NOMO-1 treated with DMSO at 0.1 percent for 48 hours (cell line): ENCODE data around the gene SPEN.
"Not testable (repeated sequence)": the region's sequence is repeated elsewhere in the genome, so short reads cannot be mapped to it uniquely, and the experiment has no call there.

Source experiments
- DNase-seq: peaks from one replicate; lab custom pipeline; 2025; ENCODE audit not compliant: unreplicated experiment; lab: John Stamatoyannopoulos, UW

Gene SPEN

DNA sequence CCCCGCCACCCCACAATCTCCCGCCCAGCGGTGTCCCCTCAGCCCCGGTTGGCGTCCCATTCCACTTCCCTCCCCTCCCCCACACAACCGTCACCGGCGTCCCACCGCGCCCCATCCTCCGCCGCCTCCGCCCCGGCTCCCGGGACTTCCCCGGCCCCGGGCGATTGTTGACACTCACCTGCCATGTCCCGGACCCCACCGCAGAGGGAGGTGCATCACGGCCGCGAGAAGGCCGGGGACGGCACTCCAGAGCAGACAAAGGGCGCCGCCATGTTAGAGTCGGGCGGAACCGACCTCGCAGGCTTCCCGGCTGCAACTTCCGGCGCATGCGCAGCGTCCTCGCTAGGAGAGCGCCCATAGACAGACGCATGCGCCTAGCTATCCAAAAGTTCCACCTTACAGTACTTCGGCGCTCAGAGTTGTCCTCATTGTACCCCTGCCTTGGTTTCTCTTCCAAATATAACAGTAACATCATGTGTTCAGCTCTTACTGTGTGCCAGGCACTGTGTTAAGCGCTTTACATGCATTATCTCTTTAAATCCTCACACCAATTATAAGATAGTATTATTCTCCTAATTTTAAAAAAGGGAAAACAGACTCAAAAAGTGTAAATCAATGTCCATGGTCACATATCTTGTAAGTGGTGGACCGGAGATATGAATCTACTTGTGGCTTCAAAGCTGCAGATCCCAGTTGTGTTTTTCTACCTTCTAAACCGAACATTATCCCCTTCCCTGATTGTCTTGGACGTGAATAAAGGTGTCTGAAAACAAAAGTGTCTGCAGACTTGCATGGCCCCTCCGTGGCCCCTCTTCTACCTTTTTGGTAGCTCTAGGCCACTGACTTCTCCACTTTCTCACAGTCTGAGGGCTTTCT, 128.5 kb downstream of the SPEN start, which contains the start of gene ZBTB17:
Gene ZBTB17 (minus strand): TSS at position 297 of the 876 bp plus-strand sequence. CDS start 27,606 bp downstream, outside the sequence.
- peak; percentile 92 for DNase-seq

DNA sequence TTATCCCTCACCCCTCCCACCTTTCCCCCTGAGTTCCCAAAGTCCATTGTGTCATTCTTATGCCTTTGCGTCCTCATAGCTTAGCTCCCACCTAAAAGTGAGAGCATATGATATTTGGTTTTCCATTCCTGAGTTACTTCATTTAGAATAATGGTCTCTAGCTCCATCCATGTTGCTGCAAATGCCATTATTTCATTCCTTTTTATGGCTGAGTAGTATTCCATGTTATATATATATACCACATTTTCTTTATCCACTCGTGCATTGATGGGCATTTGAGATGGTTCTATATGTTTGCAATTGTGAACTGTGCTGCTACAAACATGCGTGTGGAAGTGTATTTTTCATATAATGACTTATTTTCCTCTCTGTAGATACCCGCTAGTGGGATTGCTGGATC, 130.4 kb downstream of the SPEN start:
- not testable (repeated sequence) for DNase-seq

GRCh38 chr1:15981679-15982078, 134.2 kb downstream of the SPEN start:
- no peak for DNase-seq

DNA sequence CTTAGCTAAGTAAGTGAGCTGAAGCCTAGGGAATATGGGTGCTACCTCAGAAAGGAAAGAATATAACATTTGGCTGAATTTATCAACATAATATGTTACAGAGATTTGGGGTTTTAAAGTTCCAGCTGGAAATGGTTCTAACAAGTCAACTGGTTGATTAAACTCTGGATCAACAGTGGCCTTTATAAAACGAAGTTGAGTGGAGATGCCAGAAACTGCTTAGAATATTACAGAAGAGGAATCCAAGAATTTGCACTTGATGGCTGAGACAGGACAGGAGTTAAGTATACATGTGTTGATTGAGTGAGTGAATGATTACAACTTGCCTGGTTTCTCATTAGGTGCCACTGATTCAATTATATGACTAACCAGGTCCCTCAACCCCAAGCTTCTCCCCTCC, 135.8 kb downstream of the SPEN start:
- no peak for DNase-seq

- DNase-seq: peak; percentile 84
Observed at GRCh38 chr1:15985611-15986297, 138.2 kb downstream of the SPEN start.

DNA sequence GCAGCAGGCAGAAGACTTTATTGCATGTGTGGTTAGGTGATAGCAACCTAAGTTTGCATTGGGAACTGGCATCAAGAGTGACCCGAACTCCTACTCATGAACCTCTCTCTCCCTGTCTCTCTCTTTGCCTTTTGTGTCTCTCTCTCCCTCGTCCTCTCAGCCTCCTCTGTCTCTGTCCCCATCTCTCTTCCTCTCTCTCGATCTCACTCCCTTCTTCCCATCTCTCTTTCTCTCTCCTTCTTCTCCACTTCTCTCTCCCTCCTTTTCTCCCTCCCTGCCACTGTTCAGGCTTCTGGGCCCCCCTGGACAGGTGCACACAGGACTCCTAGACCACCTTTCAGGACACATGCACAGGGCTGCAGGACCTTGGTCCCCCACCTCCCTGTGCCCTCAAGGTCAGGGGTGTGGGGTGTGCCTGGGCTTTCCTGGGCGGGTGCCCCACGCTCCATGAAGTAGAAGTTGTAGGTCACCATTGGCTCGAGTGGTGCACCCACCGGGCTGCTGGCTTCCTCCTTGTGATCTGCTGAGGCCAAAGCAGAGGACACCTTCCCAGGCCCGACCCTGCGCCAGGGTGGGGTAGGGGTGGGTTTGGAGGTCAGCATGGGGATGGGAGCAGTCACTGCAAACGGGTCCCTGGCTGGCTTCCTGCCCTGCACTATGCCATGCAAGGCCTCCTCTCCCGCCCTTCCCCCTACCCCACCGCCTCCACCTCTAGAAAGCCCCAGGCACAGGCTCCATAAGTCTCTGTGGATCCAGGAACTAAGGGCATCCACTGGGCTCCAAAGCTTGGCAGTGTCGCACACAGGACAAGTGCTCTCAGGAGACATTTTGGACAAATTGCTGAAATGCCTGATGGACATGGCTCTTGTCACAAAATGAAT, 141.6 kb downstream of the SPEN start:
- DNase-seq: no peak

GRCh38 chr1:15989776-15990175, 142.3 kb downstream of the SPEN start:
- no peak for DNase-seq
